NCI-H226 (cell line): ENCODE data around the gene IGFBPL1.
A peak's percentile ranks its signal among the peaks of the same experiment; 100 is the strongest.
"Not testable (repeated sequence)": the region's sequence is repeated elsewhere in the genome, so short reads cannot be mapped to it uniquely, and the experiment has no call there.

Experiments
- DNase-seq: peaks from one replicate; pipeline ENCODE4 v3.0.0-alpha.2; 2015

IGFBPL1 gene, protein sequence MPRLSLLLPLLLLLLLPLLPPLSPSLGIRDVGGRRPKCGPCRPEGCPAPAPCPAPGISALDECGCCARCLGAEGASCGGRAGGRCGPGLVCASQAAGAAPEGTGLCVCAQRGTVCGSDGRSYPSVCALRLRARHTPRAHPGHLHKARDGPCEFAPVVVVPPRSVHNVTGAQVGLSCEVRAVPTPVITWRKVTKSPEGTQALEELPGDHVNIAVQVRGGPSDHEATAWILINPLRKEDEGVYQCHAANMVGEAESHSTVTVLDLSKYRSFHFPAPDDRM

DNA sequence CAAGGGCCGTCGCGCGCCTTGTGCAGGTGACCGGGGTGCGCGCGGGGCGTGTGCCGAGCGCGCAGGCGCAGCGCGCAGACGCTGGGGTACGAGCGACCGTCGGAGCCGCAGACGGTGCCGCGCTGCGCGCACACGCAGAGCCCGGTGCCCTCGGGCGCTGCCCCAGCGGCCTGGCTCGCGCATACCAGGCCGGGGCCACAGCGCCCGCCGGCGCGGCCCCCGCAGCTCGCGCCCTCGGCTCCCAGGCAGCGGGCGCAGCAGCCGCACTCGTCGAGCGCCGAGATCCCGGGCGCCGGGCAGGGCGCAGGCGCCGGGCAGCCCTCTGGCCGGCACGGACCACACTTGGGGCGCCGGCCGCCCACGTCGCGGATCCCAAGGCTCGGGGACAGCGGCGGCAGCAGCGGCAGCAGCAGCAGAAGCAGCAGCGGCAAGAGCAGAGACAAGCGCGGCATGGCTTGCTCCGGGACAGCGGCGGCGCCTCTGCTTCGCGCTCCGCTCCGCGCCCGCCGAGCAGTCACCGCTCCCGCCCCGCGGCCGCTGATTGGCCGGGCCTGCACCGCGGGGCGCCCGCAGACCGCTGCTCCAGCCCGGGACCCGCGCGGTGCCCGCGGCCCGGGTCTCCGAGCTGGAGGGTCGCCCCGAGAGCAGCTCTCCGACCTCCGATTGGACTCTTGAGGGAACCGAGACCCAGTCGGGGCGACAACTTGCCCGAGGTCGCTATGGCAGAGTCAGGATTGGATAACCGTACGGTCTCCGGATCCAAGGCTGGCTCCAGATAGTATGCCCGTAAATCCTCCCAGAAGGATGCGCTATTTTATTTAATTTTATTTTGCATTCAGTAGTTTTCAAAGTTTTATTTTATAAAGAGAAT, at the start of gene IGFBPL1:
Gene IGFBPL1 (minus strand): TSS at position 482 of the 871 bp plus-strand sequence. CDS start 30 bp downstream, at position 452.
- DNase-seq: no peak

DNA sequence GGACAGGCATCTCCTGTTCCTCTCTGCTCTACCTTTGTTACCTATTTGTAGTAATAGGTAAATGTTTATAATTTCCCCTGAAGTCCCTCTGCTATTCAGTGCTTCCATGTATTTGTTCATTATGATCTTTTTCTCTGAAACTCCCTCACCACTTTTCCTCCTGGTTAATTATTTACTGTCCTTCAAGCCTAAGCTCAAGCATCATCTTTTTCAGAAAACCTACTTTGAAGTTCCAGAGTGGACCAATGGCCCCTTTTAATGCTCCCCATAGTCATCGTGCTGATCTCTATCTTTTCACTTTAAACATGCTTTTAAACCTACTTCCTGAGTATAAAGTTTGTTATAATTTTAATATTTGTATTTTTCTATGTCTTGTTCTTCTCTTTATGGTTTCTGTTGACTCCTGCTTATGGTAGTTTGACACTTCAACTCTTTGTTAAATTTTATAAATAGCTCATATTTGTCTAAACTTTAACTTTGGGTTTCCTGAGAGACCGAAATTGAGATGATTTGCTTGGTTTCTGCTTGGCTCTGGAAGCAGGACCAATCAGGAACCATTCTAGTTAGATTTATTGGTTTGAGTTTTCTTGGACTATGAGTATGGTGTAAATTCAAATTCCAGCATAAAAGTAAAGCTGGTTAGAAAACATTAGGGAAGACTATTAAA, 48.5 kb upstream of the IGFBPL1 start:
- DNase-seq: not testable (repeated sequence)

DNA sequence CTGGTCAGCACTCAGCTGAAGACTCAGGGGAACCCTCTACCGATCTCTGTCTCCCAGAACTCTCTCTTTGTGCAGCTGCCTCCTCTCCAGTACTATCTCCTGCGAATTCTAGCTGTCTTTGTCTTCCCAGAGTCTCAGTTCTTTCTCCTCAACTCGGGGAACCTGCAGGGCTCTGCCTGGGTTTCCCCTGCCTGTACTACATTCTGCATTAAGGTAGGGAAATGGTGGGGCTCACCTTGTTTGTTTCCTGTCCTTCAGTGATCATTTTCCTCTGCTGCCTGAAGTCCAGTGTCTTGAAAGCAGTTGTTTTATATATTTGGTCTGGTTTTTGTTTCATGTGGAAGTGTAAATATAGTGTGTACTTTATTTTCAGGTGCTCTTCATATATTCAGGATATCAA, 43.1 kb upstream of the IGFBPL1 start:
- no peak for DNase-seq

DNA sequence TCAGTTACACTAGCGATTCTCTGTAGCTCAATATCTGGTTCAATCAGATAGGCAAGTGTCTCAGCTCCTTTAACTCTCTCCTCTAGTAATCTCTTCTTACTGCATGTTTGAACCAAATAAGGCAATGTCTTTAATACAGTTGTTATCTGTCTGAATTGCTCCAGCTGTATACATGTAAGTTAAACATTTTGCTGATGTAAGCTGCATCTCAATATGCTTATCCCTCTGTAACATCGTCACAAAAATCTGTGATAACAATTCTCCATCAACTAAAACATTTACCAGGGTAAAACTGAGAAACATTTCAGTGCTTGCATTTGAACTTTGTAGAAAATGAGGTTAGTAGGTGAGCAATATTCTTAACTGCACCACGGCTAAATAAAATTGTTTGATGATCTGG, 29.6 kb upstream of the IGFBPL1 start:
- DNase-seq: no peak

DNA sequence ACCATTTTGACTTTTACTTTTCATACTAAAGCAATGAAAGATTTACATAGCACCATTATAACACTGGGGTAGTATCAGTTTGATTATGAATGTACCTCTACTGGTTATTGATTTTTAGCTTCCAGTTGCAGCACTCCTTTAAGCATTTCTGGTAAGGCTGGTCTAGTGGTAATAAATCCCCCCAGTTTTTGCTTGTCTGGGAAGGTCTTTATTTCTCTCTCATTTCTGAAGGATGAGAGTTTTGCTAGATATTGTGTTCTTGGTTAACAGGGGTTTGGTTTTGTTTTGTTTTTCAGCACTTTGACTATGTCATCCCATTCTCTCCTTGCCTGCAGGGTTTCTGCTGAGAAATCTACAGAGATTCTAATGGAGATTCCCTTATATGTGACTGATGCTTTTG, 26.9 kb upstream of the IGFBPL1 start:
- DNase-seq: no peak

DNA sequence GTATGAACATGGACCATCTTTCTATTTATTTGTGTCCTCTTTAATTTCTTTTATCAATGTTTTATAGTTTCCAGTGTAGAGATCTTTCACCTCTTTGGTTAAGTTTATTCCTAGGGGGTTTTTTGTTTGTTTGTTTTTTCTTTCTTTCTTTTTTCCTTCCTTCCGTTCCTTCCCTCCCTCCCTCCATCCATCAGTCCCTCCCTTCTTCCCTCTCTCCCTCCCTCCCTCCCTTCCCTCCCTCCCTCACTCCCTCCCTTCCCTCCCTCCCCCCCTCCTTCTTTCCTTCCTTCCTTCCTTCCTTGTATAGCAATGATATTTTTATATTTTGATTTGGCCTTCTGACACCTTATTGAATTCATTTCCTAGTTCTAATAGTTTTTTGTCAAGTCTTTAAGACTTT, 23.4 kb upstream of the IGFBPL1 start:
- no peak for DNase-seq

DNA sequence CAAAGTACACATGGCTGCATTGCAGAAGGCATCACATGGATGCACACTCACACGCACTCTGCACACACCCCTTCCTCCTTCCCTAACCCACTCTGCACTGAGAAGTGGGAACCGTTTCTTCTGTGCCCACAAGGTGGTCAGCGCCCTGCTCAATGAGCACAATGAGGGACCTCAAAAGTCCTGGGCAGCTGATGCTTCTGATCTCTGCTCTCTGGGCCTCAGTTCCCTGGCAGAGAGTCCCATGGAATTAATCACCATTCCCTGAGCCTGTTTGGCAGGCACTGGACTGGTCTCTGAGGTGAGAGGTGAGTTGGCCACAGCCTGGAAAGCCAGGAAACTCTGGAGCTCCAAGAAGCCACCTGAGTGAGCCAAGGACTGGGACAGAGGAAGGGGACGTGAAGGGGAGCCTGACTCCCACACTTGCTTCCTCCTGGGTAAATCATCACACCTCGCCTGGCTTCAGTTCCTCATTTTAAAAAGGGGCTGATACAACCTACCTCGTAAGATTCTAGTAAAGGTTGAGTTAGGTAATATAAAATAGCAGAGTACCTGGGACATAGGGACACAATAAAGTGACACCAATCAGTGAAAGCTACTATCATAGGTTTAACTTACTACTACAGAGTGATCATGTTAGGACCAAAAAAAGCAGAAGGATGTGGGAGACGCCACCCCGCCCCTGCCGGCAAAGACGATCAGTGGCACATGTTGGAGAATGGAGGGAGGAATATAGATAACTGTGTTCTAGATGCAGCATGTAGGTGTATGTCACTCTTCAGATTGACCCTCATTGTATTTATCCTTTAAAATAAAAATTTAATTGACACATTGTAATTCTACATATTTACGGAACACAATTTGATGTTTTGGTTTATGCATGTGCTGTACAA, 21.1 kb upstream of the IGFBPL1 start:
- DNase-seq: no peak

DNA sequence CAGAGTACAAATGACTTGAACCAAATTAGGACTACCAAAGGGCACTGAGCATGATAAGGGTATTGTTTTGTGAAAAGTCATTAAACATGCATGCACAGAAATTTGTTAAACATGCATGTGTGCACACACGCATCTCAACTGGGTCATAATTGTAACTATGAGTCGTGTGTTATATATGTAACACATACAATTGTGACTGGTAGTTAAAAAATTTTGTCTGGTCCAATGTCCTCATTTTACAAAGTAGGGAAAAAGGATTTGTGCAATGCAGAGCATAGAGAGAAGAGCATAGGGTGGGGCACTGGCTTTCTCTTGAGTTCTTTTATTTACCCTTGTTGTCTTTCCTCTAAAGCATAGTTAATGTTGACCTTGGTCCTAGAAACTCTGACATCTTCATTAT, 19.3 kb upstream of the IGFBPL1 start:
- DNase-seq: peak; percentile 32

DNA sequence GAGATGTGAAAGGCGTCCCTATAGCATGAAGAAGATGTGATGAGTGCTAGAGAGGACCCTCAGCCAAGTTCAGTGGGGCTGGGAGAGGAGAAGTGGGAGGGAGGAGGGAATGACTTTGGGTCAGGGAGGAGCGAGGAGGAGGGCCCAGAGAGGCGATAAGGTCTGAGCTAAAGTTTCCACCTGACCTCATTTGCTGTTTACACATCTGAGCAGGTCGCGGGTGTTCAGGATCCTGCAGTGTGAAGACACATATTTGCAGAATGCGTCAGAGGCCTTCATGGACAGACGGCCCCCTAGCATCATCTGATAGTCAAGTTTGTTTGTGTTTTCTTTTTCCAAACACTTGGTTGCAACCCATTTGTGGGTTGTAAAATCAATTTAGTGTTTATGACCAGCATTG, 18.9 kb upstream of the IGFBPL1 start:
- DNase-seq: peak; percentile 78

DNA sequence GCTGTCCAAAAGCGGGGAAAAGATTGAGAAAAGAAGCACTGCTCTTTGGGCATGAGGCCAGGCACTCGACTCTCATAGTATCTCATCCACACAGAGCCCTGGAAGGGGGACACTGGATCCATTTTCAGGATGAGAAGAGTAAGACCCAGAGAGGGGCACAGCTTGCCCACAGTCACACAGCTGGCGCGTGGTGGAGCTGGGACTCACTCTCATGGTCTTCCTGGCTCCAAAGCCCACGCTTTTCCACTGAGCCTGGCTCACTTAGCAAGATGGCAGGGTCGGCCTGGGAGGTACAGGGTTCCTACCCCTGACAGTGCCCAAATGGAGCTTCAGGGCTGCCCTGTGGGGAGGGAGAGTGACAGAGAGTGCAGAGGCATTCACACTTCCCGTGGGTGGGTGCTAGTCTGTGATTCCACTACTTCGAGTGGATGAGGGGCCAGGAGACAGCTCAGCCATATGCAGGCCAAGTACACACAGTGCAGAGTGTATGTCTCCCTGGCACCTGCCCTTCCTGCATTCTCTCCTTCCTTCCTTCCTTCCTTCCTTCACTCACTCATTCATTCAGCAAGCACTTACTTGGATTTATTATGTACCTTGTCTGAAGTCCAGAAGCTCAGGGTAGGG, 18.3 kb upstream of the IGFBPL1 start:
- no peak for DNase-seq

DNA sequence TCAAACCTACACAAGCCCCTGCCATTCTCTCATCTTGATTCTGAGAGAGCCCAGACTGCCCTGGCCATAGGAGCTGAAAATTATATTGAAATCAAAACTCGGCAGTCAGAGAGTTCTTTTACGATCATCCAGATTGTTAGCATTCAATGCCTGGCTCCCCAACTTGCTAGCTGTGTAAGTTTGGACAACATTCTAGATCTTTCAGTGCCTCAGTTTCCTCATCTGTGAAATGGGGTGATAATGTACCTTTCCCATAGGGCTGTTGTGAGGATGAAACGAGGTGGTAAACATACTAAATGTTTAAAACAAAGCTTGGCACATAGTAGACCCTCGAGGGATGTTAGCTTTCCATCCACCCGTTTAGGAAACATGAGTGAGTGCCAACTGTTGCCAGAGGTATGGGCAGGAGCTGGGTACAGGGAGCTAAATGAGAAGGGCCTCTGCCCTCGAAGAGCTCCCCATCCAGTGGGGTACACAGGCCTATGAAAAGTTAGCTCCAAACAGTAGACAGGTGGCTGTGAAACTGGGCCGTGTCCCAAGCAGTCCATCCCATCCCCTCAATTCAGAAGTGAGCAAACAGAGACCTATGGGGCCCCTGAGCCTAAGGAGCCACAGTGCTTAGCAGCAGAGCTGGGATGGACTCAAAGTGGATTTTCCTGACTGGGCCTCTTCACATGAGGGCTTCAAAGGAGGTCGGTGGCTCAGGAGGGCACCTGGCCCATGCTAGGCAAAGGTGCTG, 17.3 kb upstream of the IGFBPL1 start:
- DNase-seq: no peak

DNA sequence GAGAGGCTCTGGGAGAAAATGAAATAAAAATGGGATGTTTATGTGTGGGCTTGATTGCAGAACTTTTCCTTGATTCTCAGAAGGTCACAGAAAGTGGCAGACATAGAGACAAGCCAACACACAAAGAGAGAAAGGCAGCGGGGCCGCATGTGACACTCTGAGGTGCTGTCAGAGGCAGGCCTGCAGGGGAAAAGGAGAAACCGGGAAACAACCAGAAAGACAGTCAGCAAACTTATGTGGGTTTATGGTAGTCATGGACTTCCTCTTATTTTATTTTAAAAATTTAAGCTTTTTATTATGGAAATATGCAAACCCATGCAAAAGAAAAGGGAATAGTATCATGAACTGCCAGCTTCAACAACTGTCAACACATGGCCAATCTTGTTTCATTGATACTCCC, 16.3 kb upstream of the IGFBPL1 start:
- DNase-seq: no peak

DNA sequence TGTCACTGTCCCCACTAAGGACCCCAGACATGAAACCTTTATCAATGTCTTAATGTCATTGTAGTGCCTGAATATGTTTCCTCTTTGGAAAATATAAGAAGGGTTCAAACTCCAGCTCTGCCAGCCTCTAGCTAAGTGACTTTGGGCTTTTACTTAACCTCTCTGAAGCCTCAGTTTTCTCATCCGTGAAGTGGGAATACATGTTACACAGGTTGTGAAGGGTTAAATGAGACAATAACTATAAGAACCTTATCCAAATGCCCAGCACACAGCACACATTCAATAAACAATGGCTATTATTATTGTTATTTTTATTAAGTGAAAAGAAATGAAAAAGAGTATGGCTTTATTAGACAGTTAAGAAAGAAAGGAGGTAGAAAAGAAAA, 15.7 kb upstream of the IGFBPL1 start:
- no peak for DNase-seq

DNA sequence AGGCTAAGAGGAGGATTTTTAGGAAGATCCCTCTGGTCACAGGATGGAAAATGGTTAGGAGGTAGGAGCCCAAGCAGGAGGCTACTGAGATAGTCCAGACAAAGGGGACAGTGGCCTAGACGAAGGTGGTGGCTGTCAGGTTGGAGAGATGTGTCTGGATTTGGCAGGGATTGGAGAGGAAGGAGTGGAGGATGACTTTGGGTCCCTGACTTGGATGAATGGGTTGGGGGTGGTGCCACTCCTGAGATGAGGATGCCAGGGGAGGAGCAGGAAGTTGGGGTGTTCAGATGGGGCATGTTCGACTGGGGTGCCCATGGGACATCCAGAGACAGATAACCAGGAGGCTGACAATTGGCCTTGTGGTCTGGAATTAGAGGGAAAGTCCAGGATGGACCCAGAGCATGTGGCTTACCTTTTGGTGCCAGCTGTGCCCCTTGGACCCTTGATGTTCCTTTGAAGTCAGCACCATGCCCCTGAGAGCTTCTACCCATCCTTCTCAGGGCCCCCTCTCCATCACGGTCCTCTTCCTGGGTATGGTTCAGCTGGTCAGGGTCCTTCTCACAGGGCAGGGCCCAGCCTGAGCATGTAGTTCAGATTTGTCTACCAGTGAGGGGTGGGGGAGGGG, 15.1 kb upstream of the IGFBPL1 start:
- no peak for DNase-seq

DNA sequence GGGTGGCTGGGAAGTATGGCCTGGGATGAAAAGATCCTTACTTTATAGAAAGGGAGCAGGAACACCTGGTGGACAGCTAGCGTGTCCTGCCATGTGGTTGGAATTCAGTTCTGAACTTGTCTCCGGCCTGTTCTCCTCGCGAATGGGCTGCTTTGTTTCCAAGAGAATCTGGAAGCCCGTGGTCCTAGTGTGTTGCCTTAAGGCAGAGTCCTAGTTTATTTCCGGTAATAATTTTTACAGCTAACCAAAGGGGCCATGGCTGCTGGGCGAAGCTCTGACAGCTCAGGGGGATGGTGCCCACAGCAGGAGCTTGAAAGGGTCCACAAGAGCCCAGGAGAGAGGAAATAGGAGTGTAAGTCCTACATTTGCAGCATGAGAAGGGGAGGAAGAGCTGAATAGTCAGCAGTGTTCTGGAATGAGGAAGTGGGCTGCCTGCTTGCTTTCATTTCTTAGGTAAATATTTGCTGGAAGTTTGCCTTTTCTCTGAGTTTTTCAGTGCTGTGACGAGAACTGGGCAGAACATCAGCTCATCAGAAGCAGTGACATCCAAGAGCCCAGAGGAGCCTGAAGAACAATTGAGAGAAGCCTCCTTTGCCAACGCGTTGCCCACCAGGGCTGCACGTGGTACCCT, 13.1 kb upstream of the IGFBPL1 start:
- no peak for DNase-seq

DNA sequence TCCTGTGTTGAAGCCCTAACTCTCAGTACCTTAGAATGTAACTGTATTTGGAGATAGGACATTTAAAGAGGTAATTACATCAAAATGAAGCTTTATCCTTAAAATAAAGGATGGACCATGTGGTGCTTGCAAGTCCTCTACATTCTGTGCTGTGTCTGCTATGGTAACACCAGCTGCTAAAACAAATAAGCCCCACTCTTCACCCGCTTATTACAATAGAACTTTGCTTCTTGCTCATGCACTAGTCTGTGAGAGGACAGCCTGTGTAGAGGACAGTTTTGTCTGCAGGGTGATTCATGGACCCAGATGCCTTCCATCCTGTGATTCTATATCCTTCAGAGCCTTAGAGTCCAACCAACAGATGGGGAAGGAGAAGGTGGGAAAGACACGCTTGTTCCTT, 12.5 kb upstream of the IGFBPL1 start:
- DNase-seq: no peak

DNA sequence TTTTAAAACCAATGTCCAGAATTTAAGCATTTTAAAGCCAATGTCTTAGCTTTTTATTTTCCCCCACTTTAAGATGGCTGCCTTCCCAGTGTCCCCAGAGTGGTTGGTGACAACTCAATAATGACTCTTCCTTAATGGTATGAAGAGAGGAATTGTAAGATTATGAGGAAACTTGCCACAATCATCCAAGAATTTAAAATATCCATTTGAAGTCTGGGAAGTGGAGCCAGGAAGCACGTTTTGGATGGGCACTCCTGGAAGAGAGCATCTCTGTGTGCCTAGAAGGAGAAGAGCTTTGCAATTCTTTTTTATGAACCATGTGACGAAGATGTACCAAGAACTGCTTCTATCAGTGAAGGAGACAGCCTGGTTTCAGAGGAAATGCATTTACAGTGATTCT, 11.3 kb upstream of the IGFBPL1 start:
- DNase-seq: no peak

DNA sequence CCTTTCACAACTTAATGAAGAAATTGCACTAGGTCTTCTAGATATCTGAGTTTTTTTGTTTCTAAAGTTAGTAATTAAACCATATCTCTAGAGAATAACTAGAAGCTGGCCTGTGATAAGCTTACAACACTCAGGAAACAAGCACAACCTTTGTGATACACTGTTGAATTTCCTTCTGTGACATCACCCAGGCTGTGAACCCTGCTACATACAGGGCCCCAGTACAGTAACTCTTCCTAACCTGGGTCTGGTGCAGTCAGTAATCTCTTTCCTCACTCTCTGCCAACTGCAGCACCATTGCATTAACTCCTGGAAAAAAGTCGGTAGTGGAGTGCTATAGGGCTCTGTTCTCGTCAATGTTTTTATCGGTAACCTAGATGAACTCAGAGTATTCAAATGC, 10.6 kb upstream of the IGFBPL1 start:
- no peak for DNase-seq

DNA sequence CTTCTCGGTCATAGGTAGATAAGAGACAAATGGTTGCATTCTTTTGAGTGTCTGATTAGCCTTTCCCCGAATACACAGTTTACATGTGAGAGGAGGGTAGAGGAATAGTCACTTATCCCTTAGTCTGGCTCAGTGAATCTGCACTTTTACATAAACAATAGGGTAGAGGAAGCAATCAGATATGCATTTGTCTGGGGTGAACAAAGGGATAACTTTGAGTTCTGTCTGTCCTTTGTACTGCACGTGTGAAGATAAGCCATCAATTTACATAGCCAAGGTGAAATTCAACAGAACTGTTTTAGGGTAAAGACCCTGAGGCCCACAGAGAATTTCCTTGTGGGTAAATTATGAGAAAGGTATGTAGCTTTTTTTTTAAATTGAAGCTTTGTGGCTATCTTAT, 10.1 kb upstream of the IGFBPL1 start:
- DNase-seq: no peak

DNA sequence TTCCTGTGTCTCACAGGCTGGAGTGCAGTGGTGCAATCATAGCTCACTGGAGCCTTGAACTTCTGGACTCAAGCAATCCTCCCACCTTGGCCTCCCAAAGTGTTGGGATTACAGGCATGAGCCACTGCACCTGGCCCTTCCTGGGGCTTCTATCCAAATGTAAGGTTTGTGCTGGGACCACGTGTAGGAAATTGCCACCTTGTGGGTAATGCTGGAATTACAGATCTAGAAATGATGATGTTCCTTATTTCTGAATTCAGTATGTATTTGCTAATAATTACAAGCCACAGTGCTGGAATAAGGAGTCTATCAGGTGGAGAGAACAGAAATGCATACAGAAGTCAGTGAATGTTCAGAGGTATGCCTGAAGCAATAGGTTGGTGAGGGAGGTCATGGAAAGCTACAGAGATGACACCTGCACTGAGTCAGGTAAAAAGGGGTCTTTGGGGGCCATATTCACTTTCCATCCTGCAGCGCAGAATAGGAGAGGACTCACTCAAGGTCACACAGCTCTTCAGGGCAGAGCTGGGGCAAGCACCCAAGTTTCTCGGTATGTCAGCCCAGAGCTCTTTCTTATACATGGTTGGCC, 8.8 kb upstream of the IGFBPL1 start:
- peak; percentile 3 for DNase-seq
